Measurements from ENCODE around the gene C2orf72. TPM values are rescaled to one million over a fixed set of nuclear protein-coding genes. Genes with fewer than 3 reads are reported as not detected.
A peak's percentile ranks its signal among the peaks of the same experiment; 100 is the strongest.
"Not testable (repeated sequence)": the region's sequence is repeated elsewhere in the genome, so short reads cannot be mapped to it uniquely, and the experiment has no call there.

The C2orf72 gene
- total and polyA plus RNA-seq, 7 experiments from 2014 or later, result 0.60 TPM; not detected in 6

- Mint-ChIP-seq H3K27me3 (peaks cover 4 to 33% (median 18%) of the 10 kb centered on the region in 5 donors), H3K4me1 (no peaks in the 10 kb centered on the region), H3K9me3 (peaks cover 0 to 1% (median 0%) of the 10 kb centered on the region in 11 donors), H3K36me3 (peaks cover 0 to 12% (median 0%) of the 10 kb centered on the region in 5 donors), H3K4me3 (no peak overlapping the region), H3K27ac (no peak overlapping the region)
- ATAC-seq, result no peak
- intact Hi-C loops (cut with micrococcal nuclease), result no loop called here
- Histone ChIP-seq H3K9me3 (ENCODE audit: control insufficient read depth in 2 of 3, low read length in 3 of 3) (no peaks in the 10 kb centered on the region), H3K36me3 (ENCODE audit: control insufficient read depth in 2 of 3, insufficient read depth in 3 of 3, low read length in 3 of 3) (no peaks in the 10 kb centered on the region), H3K27me3 (ENCODE audit: control insufficient read depth in 2 of 2, insufficient read depth in 2 of 2, low read length in 2 of 2) (no peaks in the 10 kb centered on the region), H3K4me1 (ENCODE audit: control insufficient read depth in 2 of 2, insufficient read depth in 2 of 2, low read length in 2 of 2) (no peaks in the 10 kb centered on the region), H3K27ac (ENCODE audit: low read depth, low read length) (no peak overlapping the region), H3K4me3 (ENCODE audit: low read length) (no peak overlapping the region)
- POLR2A ChIA-PET, result no interaction called here
- CTCF ChIA-PET, result interaction anchor here (0.9 to 1.1 kb wide), 2 partner anchors 10 to 24 kb away, joined by 3 to 5 read pairs; no protein-coding TSS in a partner anchor
- no peak for DNase-seq
Measured at GRCh38 chr2:231016566-231017230, 20.6 kb upstream of the C2orf72 start.

DNA sequence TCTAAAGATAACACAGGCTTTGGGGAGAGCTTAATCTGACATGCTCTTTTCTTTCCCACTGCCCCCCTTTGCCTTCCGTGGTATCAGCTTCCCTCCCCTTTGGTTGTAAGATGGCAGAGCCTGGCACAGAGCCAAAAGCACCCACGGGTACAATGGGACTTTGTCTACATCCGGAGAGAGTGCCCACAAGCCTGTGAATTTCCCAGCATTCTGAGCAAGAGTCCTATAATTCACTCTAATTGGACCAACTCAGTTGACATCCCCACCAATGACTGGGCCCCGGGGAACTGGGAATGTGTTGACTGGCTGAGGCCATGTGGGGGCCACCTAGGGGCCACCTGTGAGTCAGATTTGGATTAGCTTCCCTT is 20.1 kb upstream of the C2orf72 start:
- ATAC-seq (no peak), DNase-seq (no peak)
- H3K27me3 ChIP-seq (ENCODE audit: control insufficient read depth in 2 of 2, insufficient read depth in 2 of 2, low read length in 2 of 2), result no peaks in the 10 kb centered on the region
- H3K27ac ChIP-seq (ENCODE audit: low read depth, low read length), result no peak overlapping the region
- H3K27ac Mint-ChIP-seq, result peak overlapping the region in 1 of 9 donors; percentile 11
- no peaks in the 10 kb centered on the region for H3K9me3 ChIP-seq (ENCODE audit: control insufficient read depth in 2 of 3, low read length in 3 of 3)
- intact Hi-C loops (cut with micrococcal nuclease), result no loop called here
- peaks cover 0 to 1% (median 0%) of the 10 kb centered on the region in 11 donors for H3K9me3 Mint-ChIP-seq
- POLR2A ChIA-PET, result no interaction called here
- H3K4me1 Mint-ChIP-seq, result no peaks in the 10 kb centered on the region
- no peaks in the 10 kb centered on the region for H3K4me1 ChIP-seq (ENCODE audit: control insufficient read depth in 2 of 2, insufficient read depth in 2 of 2, low read length in 2 of 2)
- peaks cover 0 to 12% (median 0%) of the 10 kb centered on the region in 5 donors for H3K36me3 Mint-ChIP-seq
- no peaks in the 10 kb centered on the region for H3K36me3 ChIP-seq (ENCODE audit: control insufficient read depth in 2 of 3, insufficient read depth in 3 of 3, low read length in 3 of 3)
- CTCF ChIA-PET, result interaction anchor here (1.1 kb wide), 1 partner anchor 25 kb away, joined by 3 read pairs; no protein-coding TSS in a partner anchor
- no peak overlapping the region for H3K4me3 ChIP-seq (ENCODE audit: low read length)
- no peak overlapping the region for H3K4me3 Mint-ChIP-seq
- peaks cover 4 to 30% (median 20%) of the 10 kb centered on the region in 5 donors for H3K27me3 Mint-ChIP-seq

DNA sequence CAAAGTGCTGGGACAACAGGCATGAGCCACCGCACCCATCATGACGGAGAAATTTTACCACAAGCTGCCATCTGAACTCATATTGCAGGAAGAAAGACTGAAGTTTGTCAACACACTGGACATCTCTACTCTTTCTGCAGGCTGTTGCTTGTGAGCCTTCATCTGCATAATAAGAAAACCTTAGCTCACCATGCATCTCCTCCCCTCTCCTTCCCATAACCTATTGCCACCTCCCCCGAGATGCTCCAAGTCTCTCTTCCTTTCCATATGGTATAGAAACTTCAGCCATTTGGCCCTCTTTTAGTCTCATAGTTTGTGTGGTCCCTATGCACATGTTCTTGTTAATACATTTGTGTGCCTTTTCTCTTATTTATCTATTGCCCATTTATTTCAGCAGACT is 19.1 kb upstream of the C2orf72 start:
- Mint-ChIP-seq H3K36me3 (peaks cover 0 to 12% (median 0%) of the 10 kb centered on the region in 5 donors), H3K4me3 (no peak overlapping the region), H3K4me1 (no peaks in the 10 kb centered on the region), H3K27me3 (peaks cover 4 to 26% (median 16%) of the 10 kb centered on the region in 5 donors), H3K9me3 (peaks cover 0 to 1% (median 0%) of the 10 kb centered on the region in 11 donors), H3K27ac (no peak overlapping the region)
- intact Hi-C loops (cut with micrococcal nuclease), result no loop called here
- no peaks in the 10 kb centered on the region for H3K36me3 ChIP-seq (ENCODE audit: control insufficient read depth in 2 of 3, insufficient read depth in 3 of 3, low read length in 3 of 3)
- POLR2A ChIA-PET, result no interaction called here
- no peaks in the 10 kb centered on the region for H3K4me1 ChIP-seq (ENCODE audit: control insufficient read depth in 2 of 2, insufficient read depth in 2 of 2, low read length in 2 of 2)
- H3K9me3 ChIP-seq (ENCODE audit: control insufficient read depth in 2 of 3, low read length in 3 of 3), result no peaks in the 10 kb centered on the region
- H3K27me3 ChIP-seq (ENCODE audit: control insufficient read depth in 2 of 2, insufficient read depth in 2 of 2, low read length in 2 of 2), result no peaks in the 10 kb centered on the region
- CTCF ChIA-PET, result no interaction called here
- H3K27ac ChIP-seq (ENCODE audit: low read depth, low read length), result no peak overlapping the region
- ATAC-seq, result no peak
- no peak for DNase-seq
- no peak overlapping the region for H3K4me3 ChIP-seq (ENCODE audit: low read length)

DNA sequence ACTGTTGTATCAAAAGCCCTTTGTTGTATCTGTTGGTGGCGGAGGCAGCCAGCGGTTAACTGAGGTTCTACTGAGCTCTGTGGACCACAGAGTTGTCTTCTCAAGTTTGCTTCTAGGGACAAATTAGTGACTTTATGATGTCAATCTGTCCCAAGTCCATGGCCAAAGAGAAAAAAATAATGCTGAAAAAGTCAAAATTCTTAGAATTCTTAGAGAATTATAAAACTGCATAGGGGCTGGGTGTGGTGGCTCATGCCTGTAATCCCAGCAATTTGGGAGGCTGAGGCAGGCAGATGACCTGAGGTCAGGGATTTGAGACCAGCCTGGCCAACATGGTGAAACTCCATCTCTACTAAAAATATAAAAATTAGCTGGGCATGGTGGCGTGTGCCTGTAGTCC is 12.3 kb upstream of the C2orf72 start:
- intact Hi-C loops (cut with micrococcal nuclease); POLR2A ChIA-PET; H3K27ac Mint-ChIP-seq: not testable (repeated sequence)

GRCh38 chr2:231028889-231029288 is 8.4 kb upstream of the C2orf72 start:
- ATAC-seq, result no peak
- no peak overlapping the region for H3K4me3 ChIP-seq (ENCODE audit: low read length)
- Mint-ChIP-seq H3K36me3 (no peaks in the 10 kb centered on the region), H3K4me3 (no peak overlapping the region), H3K4me1 (no peaks in the 10 kb centered on the region), H3K9me3 (no peaks in the 10 kb centered on the region), H3K27me3 (peaks cover 1 to 29% (median 6%) of the 10 kb centered on the region in 5 donors), H3K27ac (no peak overlapping the region)
- no peak for DNase-seq
- H3K27me3 ChIP-seq (ENCODE audit: control insufficient read depth in 2 of 2, insufficient read depth in 2 of 2, low read length in 2 of 2), result no peaks in the 10 kb centered on the region
- H3K9me3 ChIP-seq (ENCODE audit: control insufficient read depth in 2 of 3, low read length in 3 of 3), result no peaks in the 10 kb centered on the region
- POLR2A ChIA-PET, result no interaction called here
- no peaks in the 10 kb centered on the region for H3K4me1 ChIP-seq (ENCODE audit: control insufficient read depth in 2 of 2, insufficient read depth in 2 of 2, low read length in 2 of 2)
- no peak overlapping the region for H3K27ac ChIP-seq (ENCODE audit: low read depth, low read length)
- no peaks in the 10 kb centered on the region for H3K36me3 ChIP-seq (ENCODE audit: control insufficient read depth in 2 of 3, insufficient read depth in 3 of 3, low read length in 3 of 3)
- CTCF ChIA-PET, result no interaction called here
- intact Hi-C loops (cut with micrococcal nuclease), result no loop called here

More for the DNA sequence above, 12.3 kb upstream of the C2orf72 start:
- H3K36me3 ChIP-seq (ENCODE audit: control insufficient read depth in 2 of 3, insufficient read depth in 3 of 3, low read length in 3 of 3); H3K27me3 Mint-ChIP-seq; H3K4me1 ChIP-seq (ENCODE audit: control insufficient read depth in 2 of 2, insufficient read depth in 2 of 2, low read length in 2 of 2); H3K36me3 Mint-ChIP-seq; H3K27me3 ChIP-seq (ENCODE audit: control insufficient read depth in 2 of 2, insufficient read depth in 2 of 2, low read length in 2 of 2); H3K4me3 Mint-ChIP-seq; H3K4me1 Mint-ChIP-seq; CTCF ChIA-PET; H3K4me3 ChIP-seq (ENCODE audit: low read length); H3K27ac ChIP-seq (ENCODE audit: low read depth, low read length); H3K9me3 Mint-ChIP-seq; H3K9me3 ChIP-seq (ENCODE audit: control insufficient read depth in 2 of 3, low read length in 3 of 3); DNase-seq; ATAC-seq: not testable (repeated sequence)

- POLR2A ChIA-PET, result no interaction called here
- CTCF ChIA-PET, result no interaction called here
Measured at GRCh38 chr2:231029563-231029962, 7.8 kb upstream of the C2orf72 start.

GRCh38 chr2:231030725-231031124 is 6.6 kb upstream of the C2orf72 start:
- Histone ChIP-seq H3K27me3 (ENCODE audit: control insufficient read depth in 2 of 2, insufficient read depth in 2 of 2, low read length in 2 of 2) (peaks cover 0 to 3% of the 10 kb centered on the region in 2 donors), H3K27ac (ENCODE audit: low read depth, low read length) (no peak overlapping the region), H3K4me1 (ENCODE audit: control insufficient read depth in 2 of 2, insufficient read depth in 2 of 2, low read length in 2 of 2) (no peaks in the 10 kb centered on the region), H3K4me3 (ENCODE audit: low read length) (no peak overlapping the region), H3K9me3 (ENCODE audit: control insufficient read depth in 2 of 3, low read length in 3 of 3) (no peaks in the 10 kb centered on the region), H3K36me3 (ENCODE audit: control insufficient read depth in 2 of 3, insufficient read depth in 3 of 3, low read length in 3 of 3) (no peaks in the 10 kb centered on the region)
- H3K4me1 Mint-ChIP-seq, result peaks cover 0 to 1% (median 0%) of the 10 kb centered on the region in 7 donors
- no peaks in the 10 kb centered on the region for H3K36me3 Mint-ChIP-seq
- H3K27me3 Mint-ChIP-seq, result peaks cover 7 to 46% (median 13%) of the 10 kb centered on the region in 5 donors
- H3K4me3 Mint-ChIP-seq, result no peak overlapping the region
- POLR2A ChIA-PET, result no interaction called here
- intact Hi-C loops (cut with micrococcal nuclease), result no loop called here
- no peaks in the 10 kb centered on the region for H3K9me3 Mint-ChIP-seq
- no peak for DNase-seq
- H3K27ac Mint-ChIP-seq, result no peak overlapping the region
- CTCF ChIA-PET, result interaction anchor here (1.4 kb wide), 1 partner anchor 22 kb away, joined by 3 read pairs; no protein-coding TSS in a partner anchor
- ATAC-seq, result no peak

More at GRCh38 chr2:231029563-231029962, 7.8 kb upstream of the C2orf72 start:
- Histone ChIP-seq H3K9me3 (ENCODE audit: control insufficient read depth in 2 of 3, low read length in 3 of 3) (no peaks in the 10 kb centered on the region), H3K27ac (ENCODE audit: low read depth, low read length) (no peak overlapping the region), H3K4me3 (ENCODE audit: low read length) (no peak overlapping the region), H3K36me3 (ENCODE audit: control insufficient read depth in 2 of 3, insufficient read depth in 3 of 3, low read length in 3 of 3) (no peaks in the 10 kb centered on the region), H3K27me3 (ENCODE audit: control insufficient read depth in 2 of 2, insufficient read depth in 2 of 2, low read length in 2 of 2) (no peaks in the 10 kb centered on the region), H3K4me1 (ENCODE audit: control insufficient read depth in 2 of 2, insufficient read depth in 2 of 2, low read length in 2 of 2) (no peaks in the 10 kb centered on the region)
- no peaks in the 10 kb centered on the region for H3K36me3 Mint-ChIP-seq
- H3K27ac Mint-ChIP-seq, result no peak overlapping the region
- H3K4me1 Mint-ChIP-seq, result peaks cover 0 to 1% (median 0%) of the 10 kb centered on the region in 7 donors
- DNase-seq (no peak), ATAC-seq (no peak)
- no peak overlapping the region for H3K4me3 Mint-ChIP-seq
- no peaks in the 10 kb centered on the region for H3K9me3 Mint-ChIP-seq
- H3K27me3 Mint-ChIP-seq, result peaks cover 6 to 36% (median 7%) of the 10 kb centered on the region in 5 donors
- intact Hi-C loops (cut with micrococcal nuclease), result no loop called here
